Common myeloid progenitor, CD34-positive (primary cell): ENCODE results near the gene SORL1.
A peak's percentile ranks its signal among the peaks of the same experiment; 100 is the strongest.

Source experiments
- CTCF ChIA-PET: fragments of 350-600 bp; sonication (Branson Sonifier 250); formaldehyde crosslinking; loops from one replicate; lab custom pipeline; 2021; ENCODE audit warnings: antibody characterized with exemption; lab: Charles Lee
- POLR2A ChIA-PET: fragments of 350-600 bp; sonication (Branson Sonifier 250); formaldehyde crosslinking; loops from one replicate; lab custom pipeline; 2021; ENCODE audit warnings: antibody characterized with exemption; lab: Charles Lee
- DNase-seq, 3 donors: peaks; one replicate each; pipeline versions ENCODE4 v3.0.0 to v3.0.0-alpha.2; 2013
- H3K27ac ChIP-seq, 2 experiments: 1 replicate in 1 of 2; 2 replicates in 1 of 2; pipeline ENCODE4 v1.7.0; 2013; ENCODE audit warnings: inconsistent platforms in 2 of 2, low read length in 2 of 2, mild to moderate bottlenecking in 2 of 2, low read depth in 1 of 2, moderate library complexity in 1 of 2; ENCODE audit not compliant: severe bottlenecking in 2 of 2, insufficient read depth in 1 of 2, poor library complexity in 1 of 2
- H3K27me3 ChIP-seq, 5 experiments: replicated peaks in 2 of 5; 1 replicate in 3 of 5; 2 replicates in 2 of 5; pipeline versions ENCODE4 v1.6.1 to v1.7.0; 2013; ENCODE audit warnings: low read length in 4 of 5, mild to moderate bottlenecking in 2 of 5, moderate library complexity in 2 of 5, inconsistent platforms in 1 of 5; ENCODE audit not compliant: insufficient read depth in 5 of 5, control insufficient read depth in 4 of 5
- H3K36me3 ChIP-seq, 4 experiments: 1 replicate in 2 of 4; 2 replicates in 2 of 4; pipeline versions ENCODE4 v1.6.1 to v1.7.0; 2013; ENCODE audit warnings: low read length in 3 of 4, control low read depth in 1 of 4, mild to moderate bottlenecking in 1 of 4; ENCODE audit not compliant: control insufficient read depth in 4 of 4, insufficient read depth in 4 of 4
- H3K4me1 ChIP-seq, 4 experiments: 1 replicate in 3 of 4; 2 replicates in 1 of 4; pipeline versions ENCODE4 v1.6.1 to v1.7.1; 2013; ENCODE audit warnings: low read length in 3 of 4, mild to moderate bottlenecking in 3 of 4, control low read depth in 1 of 4, inconsistent platforms in 1 of 4, moderate library complexity in 1 of 4; ENCODE audit not compliant: control insufficient read depth in 4 of 4, insufficient read depth in 4 of 4; ENCODE audit errors: control extremely low read depth in 1 of 4
- H3K4me3 ChIP-seq, 7 experiments: 1 replicate in 4 of 7; 2 replicates in 3 of 7; pipeline versions ENCODE4 v1.5.1 to v1.7.0; 2013; ENCODE audit warnings: mild to moderate bottlenecking in 7 of 7, low read length in 6 of 7, moderate library complexity in 6 of 7, inconsistent platforms in 2 of 7, low read depth in 2 of 7, control low read depth in 1 of 7; ENCODE audit not compliant: insufficient read depth in 4 of 7, control insufficient read depth in 1 of 7; ENCODE audit errors: extremely low read depth in 1 of 7
- H3K9me3 ChIP-seq, 5 experiments: 1 replicate in 4 of 5; 2 replicates in 1 of 5; pipeline versions ENCODE4 v1.6.1 to v1.7.1; 2013; ENCODE audit warnings: low read length in 4 of 5, mild to moderate bottlenecking in 2 of 5, inconsistent platforms in 1 of 5, low read depth in 1 of 5, moderate library complexity in 1 of 5; ENCODE audit not compliant: control insufficient read depth in 4 of 5, insufficient read depth in 2 of 5; ENCODE audit errors: control extremely low read depth in 1 of 5
- WGBS: methylation state at CpG from one replicate; pipeline ENCODE4 v1.1.5; 2013; ENCODE audit not compliant: insufficient coverage; 5-methylcytosine and 5-hydroxymethylcytosine counted together

Gene SORL1

DNA sequence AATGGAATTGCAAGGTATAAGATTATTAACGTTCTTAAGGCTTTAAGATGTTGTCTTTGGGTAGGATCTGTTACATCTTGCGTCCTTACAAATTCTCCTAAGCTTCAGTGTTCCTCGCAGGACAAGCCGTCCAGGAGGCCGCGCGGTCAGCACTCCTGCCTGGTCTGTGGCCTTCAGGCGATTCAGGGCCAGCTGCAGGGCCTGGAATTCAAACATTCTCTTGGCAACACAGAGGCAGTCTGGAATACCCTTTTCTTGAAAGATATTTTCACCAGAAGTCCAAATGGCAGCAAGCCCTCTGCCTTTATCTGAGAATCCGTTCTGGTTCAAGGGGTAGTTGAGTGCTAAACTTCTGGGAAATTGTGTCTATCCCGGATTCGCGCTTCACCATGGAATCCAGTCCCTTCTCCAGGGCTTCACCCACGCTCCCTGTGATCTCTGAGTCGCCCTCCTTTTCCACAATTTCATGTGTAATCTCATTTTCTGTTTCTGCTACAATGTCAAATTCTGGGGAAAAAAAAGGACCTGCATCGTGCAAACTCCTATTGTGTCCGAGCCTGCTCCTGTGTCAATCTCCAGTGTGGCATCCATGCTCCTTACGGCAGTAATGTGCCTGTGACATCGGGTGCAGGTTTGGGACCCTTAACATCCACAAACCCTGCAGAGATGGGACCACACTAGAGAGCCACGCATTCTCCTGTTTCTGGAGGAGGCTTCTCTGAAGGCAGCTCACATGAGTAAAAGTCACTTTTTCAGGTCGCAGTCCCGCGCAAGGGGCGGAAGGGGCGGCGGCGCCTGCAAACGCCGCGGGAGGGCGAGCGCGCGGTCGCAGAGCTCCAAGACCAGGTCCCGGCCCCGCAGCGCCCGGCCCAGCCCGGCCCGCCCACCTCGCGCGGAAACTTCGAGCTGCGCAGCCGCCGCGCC, 25.4 kb upstream of the SORL1 start:
- Histone ChIP-seq H3K27ac (no peak overlapping the region), H3K9me3 (no peaks in the 10 kb centered on the region), H3K4me1 (peaks cover 5 to 31% (median 21%) of the 10 kb centered on the region in 4 experiments), H3K27me3 (no peaks in the 10 kb centered on the region), H3K4me3 (peak overlapping the region in 6 of 7 experiments; percentile 35 to 79 (median 52)), H3K36me3 (no peaks in the 10 kb centered on the region)
- peak; percentile 41 to 70 (median 60) for DNase-seq
- 25% methylated on average over 36 of the region's 48 CpGs for WGBS
- ChIA-PET CTCF (interaction anchor here (0.7 to 2.4 kb wide), 13 partner anchors 9 to 165 kb away, joined by 3 to 10 read pairs (median 4); no protein-coding TSS in a partner anchor), POLR2A (interaction anchor here (0.5 kb wide), 1 partner anchor 16 kb away, joined by 4 read pairs; no protein-coding TSS in a partner anchor)

DNA sequence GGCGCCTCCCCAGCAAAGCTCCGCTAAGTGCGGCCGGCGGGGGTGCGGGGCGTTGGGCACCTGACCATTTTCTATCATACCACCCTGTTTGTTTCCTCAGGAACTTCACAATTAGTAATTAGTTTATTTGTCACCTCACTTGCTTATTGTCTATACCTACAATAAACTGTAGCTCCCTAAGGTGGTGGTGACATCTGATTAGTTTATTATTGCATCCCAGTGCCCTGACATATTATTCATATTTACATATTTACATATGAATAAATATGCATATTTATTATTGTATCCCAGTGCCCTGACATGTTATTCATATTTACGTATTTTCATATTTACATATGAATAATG, 24.7 kb upstream of the SORL1 start:
- Histone ChIP-seq H3K27ac (no peak overlapping the region), H3K27me3 (no peaks in the 10 kb centered on the region), H3K4me3 (peak overlapping the region in 6 of 7 experiments; percentile 9 to 79 (median 46)), H3K4me1 (peaks cover 5 to 26% (median 19%) of the 10 kb centered on the region in 4 experiments), H3K36me3 (no peaks in the 10 kb centered on the region), H3K9me3 (no peaks in the 10 kb centered on the region)
- no peak for DNase-seq
- CTCF ChIA-PET: interaction anchor here (0.7 to 2.4 kb wide), 13 partner anchors 10 to 164 kb away, joined by 3 to 10 read pairs (median 4); no protein-coding TSS in a partner anchor
- WGBS: 0% methylated on average over 7 of the region's 8 CpGs
- POLR2A ChIA-PET: no interaction called here

DNA sequence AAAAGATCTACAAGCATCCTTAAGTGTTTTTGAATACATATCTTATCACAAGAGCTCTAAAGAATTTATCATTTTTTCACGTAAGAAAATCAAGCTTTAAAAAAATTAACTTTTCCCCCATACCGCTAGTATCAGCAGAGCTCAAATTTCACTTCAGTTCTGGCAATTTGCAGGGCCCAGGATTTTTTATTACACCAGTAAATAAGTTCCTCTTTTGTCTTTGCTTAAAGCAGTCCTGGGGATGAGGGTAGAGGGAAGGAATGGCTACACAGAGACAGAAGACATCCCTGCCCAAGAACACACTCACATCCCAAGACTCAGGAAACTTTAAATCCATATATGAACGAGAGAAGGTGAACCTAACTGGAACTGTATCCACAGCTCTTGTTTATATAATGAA, 22.6 kb upstream of the SORL1 start:
- Histone ChIP-seq H3K4me1 (peaks cover 5 to 19% (median 15%) of the 10 kb centered on the region in 4 experiments), H3K27ac (no peak overlapping the region), H3K4me3 (no peak overlapping the region), H3K9me3 (no peaks in the 10 kb centered on the region), H3K27me3 (no peaks in the 10 kb centered on the region), H3K36me3 (no peaks in the 10 kb centered on the region)
- WGBS: 5% methylated on average over 2 of the region's 3 CpGs
- ChIA-PET POLR2A (interaction anchor here (1.0 kb wide), 1 partner anchor 12 kb away, joined by 4 read pairs; no protein-coding TSS in a partner anchor), CTCF (interaction anchor here (0.8 to 1.6 kb wide), 10 partner anchors 10 to 110 kb away, joined by 3 to 7 read pairs (median 4); no protein-coding TSS in a partner anchor)
- DNase-seq: peak in 2 of 3 donors; percentile 38 to 45

DNA sequence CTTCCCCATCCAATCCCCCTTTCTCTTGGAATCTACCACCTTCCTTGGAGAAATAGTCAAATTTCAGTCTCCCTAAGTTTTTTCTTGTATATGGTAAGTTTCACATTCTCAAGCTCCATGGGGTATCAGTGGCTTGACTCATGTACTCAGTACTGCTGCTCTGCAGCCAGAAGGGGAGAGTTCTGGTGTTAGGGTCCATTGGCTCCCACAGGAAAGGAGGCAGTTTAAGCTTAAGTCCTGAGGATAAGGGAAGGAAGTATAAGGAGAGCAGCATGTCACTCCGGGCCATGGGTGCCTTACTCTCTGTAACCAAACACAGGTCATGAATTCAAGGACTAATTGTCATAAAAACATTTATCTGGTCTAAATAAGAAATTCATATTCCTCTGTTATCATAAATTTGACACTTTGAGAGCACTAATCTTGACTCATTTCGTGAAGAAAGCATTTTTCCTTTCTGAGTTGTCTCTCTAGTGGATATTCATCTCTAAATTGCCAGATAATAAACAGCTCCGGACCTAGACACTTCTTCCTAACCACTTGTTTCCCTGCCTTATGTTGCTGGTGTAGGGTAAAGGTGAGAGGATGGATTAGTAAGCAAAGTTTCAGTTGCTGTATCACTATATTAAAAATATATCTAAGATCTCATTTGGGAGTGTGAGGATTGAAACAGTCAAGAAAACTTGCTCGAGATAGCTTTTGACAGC, 20.1 kb upstream of the SORL1 start:
- H3K27ac ChIP-seq: no peak overlapping the region
- no peaks in the 10 kb centered on the region for H3K9me3 ChIP-seq
- H3K4me3 ChIP-seq: no peak overlapping the region
- DNase-seq: no peak
- 100% methylated on average over 1 of the region's 4 CpGs for WGBS
- ChIA-PET CTCF (interaction anchor here (1.0 to 1.8 kb wide), 4 partner anchors 12 to 30 kb away, joined by 3 to 4 read pairs (median 3); no protein-coding TSS in a partner anchor), POLR2A (no interaction called here)
- peaks cover 10 to 38% (median 24%) of the 10 kb centered on the region in 4 experiments for H3K4me1 ChIP-seq
- no peaks in the 10 kb centered on the region for H3K27me3 ChIP-seq
- H3K36me3 ChIP-seq: no peaks in the 10 kb centered on the region

DNA sequence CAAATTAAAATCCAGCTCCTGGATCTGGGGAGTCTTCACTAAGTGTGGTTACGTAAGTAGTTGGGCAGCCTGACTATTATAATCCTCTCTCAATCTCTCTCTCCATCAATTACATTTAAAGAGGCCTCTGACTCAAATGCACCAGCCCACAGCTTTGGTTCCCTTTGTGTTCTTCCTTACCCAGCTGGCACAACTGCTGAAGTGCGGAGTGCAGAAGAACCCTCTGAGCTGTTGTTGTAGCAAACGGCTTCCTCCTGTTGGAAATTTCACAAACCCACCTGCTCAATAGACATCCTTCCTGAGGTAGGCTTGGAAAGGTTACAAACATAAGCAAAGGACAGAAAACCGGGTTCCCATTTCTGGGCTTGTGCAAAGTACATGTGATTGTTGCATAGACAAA, 17.0 kb upstream of the SORL1 start:
- WGBS: 35% methylated on average over 4 of the region's 4 CpGs
- peak in 2 of 3 donors; percentile 33 to 38 for DNase-seq
- Histone ChIP-seq H3K4me1 (peaks cover 12 to 40% (median 21%) of the 10 kb centered on the region in 4 experiments), H3K4me3 (no peak overlapping the region), H3K27me3 (no peaks in the 10 kb centered on the region), H3K9me3 (no peaks in the 10 kb centered on the region), H3K27ac (no peak overlapping the region), H3K36me3 (no peaks in the 10 kb centered on the region)
- POLR2A ChIA-PET: no interaction called here
- CTCF ChIA-PET: interaction anchor here (0.7 to 1.7 kb wide), 5 partner anchors 12 to 99 kb away, joined by 3 to 10 read pairs (median 3); no protein-coding TSS in a partner anchor

DNA sequence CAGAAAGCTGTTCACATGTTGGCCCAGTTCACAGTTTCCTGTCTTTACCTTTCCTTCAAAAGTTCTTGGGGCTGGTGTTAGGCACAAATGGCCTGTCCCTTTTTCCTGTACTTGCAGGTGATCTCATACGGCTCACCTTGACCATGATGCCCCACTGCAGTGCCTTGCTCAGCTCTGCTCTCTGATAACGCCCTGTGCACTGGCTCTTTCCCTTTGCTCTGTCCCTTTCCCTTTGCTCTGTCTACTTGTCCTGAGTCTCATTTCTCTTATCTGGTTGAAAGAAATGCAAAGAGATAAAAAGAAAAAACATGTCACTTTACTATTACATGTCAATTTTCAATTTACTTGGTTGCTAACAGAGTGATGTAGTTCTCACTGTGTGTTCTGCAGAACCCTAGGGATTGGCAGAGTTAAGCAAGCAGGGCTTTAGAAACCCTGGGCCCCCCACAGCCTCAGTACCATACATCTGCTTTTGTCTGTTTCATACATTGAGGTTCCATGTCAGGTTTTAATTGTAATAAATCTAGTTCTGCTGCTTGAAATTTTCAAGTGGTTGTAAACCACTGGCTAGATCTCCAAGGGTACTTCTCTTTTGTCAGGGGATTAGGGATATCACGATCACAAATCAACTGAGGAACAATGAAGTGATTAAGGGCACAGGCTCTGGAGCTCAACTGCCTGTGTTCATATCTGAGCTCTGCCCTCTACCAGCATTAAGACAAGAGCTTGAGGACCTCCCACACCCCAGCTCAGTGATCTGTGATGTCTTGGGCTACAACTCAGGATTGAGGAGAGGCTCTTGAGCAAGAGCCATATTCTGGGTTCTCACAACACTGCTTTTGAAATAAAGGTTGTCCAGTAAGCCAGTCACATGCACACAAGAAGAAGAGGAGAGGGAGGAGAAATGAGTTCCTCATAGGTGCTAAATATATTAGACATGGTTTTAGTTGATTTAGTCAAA, 16.3 kb upstream of the SORL1 start:
- Histone ChIP-seq H3K9me3 (no peaks in the 10 kb centered on the region), H3K4me1 (peaks cover 12 to 40% (median 21%) of the 10 kb centered on the region in 4 experiments), H3K27me3 (no peaks in the 10 kb centered on the region), H3K4me3 (no peak overlapping the region), H3K36me3 (no peaks in the 10 kb centered on the region), H3K27ac (no peak overlapping the region)
- peak in 2 of 3 donors; percentile 24 to 31 for DNase-seq
- WGBS: 64% methylated on average over 3 of the region's 3 CpGs
- CTCF ChIA-PET: interaction anchor here (0.8 to 1.7 kb wide), 3 partner anchors 11 to 15 kb away, joined by 3 to 10 read pairs (median 3); no protein-coding TSS in a partner anchor
- POLR2A ChIA-PET: no interaction called here
